WTC11 (cell line): ENCODE data around the gene BCO1. TPM values are rescaled to one million over a fixed set of nuclear protein-coding genes. Genes with fewer than 3 reads are reported as not detected.

Experiments used
- ATAC-seq: fragments of 200-7000 bp; cut with Tn5 transposase; 2 replicates; pipeline ENCODE4 v1.10.0; 2021; ENCODE audit warnings: mild to moderate bottlenecking, moderate library complexity
- CTCF ChIA-PET: fragments of 300-600 bp; sonication (Branson Sonifier 250); formaldehyde crosslinking; loops from one replicate; lab custom pipeline; 2021; ENCODE audit warnings: antibody characterized with exemption; lab: Charles Lee
- POLR2A ChIA-PET: fragments of 350-600 bp; sonication (Branson Sonifier 250); formaldehyde crosslinking; loops from one replicate; lab custom pipeline; 2021; ENCODE audit warnings: antibody characterized with exemption; lab: Charles Lee
- DNase-seq: peaks from one replicate; pipeline ENCODE4 v3.0.0; 2021; ENCODE audit warnings: low spot score
- H3K27ac Mint-ChIP-seq: 2 replicates; pipeline ENCODE4 v1.8.0; 2021; ENCODE audit warnings: mixed read lengths
- H3K27me3 Mint-ChIP-seq: 2 replicates; pipeline ENCODE4 v1.8.0; 2021; ENCODE audit warnings: low read depth, mild to moderate bottlenecking, moderate library complexity, mixed read lengths
- H3K36me3 Mint-ChIP-seq: 2 replicates; pipeline ENCODE4 v1.8.0; 2021; ENCODE audit warnings: mixed read lengths
- H3K4me1 Mint-ChIP-seq: 2 replicates; pipeline ENCODE4 v1.8.0; 2022; ENCODE audit warnings: mixed read lengths
- H3K4me3 Mint-ChIP-seq: 2 replicates; pipeline ENCODE4 v1.8.0; 2021; ENCODE audit warnings: mild to moderate bottlenecking, moderate library complexity, mixed read lengths
- H3K9me3 Mint-ChIP-seq: 2 replicates; pipeline ENCODE4 v1.8.0; 2021; ENCODE audit warnings: mixed read lengths
- ATF6 ChIP-seq: sonication (generic); formaldehyde crosslinking; IDR thresholded peaks from 2 replicates; pipeline ENCODE4 v1.8.1; 2023; ENCODE audit warnings: mild to moderate bottlenecking, missing genetic modification reagents
- CDX4 ChIP-seq: fragments of 250-450 bp; sonication (Bioruptor Pico); IDR thresholded peaks from 2 replicates; pipeline ENCODE4 v1.9.0; 2021; ENCODE audit warnings: moderate library complexity, mild to moderate bottlenecking, inconsistent platforms, borderline replicate concordance
- CREM ChIP-seq: sonication (generic); formaldehyde crosslinking; IDR thresholded peaks from 2 replicates; pipeline ENCODE4 v1.8.1; 2022; ENCODE audit warnings: mild to moderate bottlenecking, missing genetic modification reagents, moderate library complexity
- FOXK1 ChIP-seq: sonication (generic); formaldehyde crosslinking; IDR thresholded peaks from 2 replicates; pipeline ENCODE4 v1.8.0; 2022; ENCODE audit warnings: mild to moderate bottlenecking, moderate library complexity, missing genetic modification reagents
- FOXP4 ChIP-seq: sonication (generic); formaldehyde crosslinking; IDR thresholded peaks from 2 replicates; pipeline ENCODE4 v1.8.0; 2022; ENCODE audit warnings: mild to moderate bottlenecking, missing genetic modification reagents
- GABPB1 ChIP-seq: sonication (generic); formaldehyde crosslinking; IDR thresholded peaks from 2 replicates; pipeline ENCODE4 v1.8.1; 2023; ENCODE audit warnings: mild to moderate bottlenecking, missing genetic modification reagents
- GTF2I ChIP-seq: fragments of 250-450 bp; sonication (Bioruptor Pico); conservative IDR thresholded peaks from 2 replicates; pipeline ENCODE4 v1.4.0; 2021; ENCODE audit warnings: mild to moderate bottlenecking
- JAZF1 ChIP-seq: fragments of 250-450 bp; sonication (Bioruptor Pico); IDR thresholded peaks from 2 replicates; pipeline ENCODE4 v1.9.0; 2021; ENCODE audit warnings: moderate library complexity, mild to moderate bottlenecking, inconsistent platforms
- MAX ChIP-seq: sonication (generic); formaldehyde crosslinking; IDR thresholded peaks from 2 replicates; pipeline ENCODE4 v1.8.0; 2022; ENCODE audit warnings: mild to moderate bottlenecking, missing genetic modification reagents
- NFYB ChIP-seq: sonication (generic); formaldehyde crosslinking; conservative IDR thresholded peaks from 2 replicates; pipeline ENCODE4 v1.8.0; 2022; ENCODE audit warnings: low read depth, missing genetic modification reagents
- NR1H2 ChIP-seq: sonication (generic); formaldehyde crosslinking; IDR thresholded peaks from 2 replicates; pipeline ENCODE4 v1.9.0; 2021; ENCODE audit warnings: mild to moderate bottlenecking, moderate library complexity, missing genetic modification reagents
- NR3C1 ChIP-seq: sonication (generic); formaldehyde crosslinking; conservative IDR thresholded peaks from 2 replicates; pipeline ENCODE4 v1.8.1; 2023; ENCODE audit warnings: low read depth, mild to moderate bottlenecking, missing genetic modification reagents
- OVOL2 ChIP-seq: fragments of 250-450 bp; sonication (Bioruptor Pico); IDR thresholded peaks from 2 replicates; pipeline ENCODE4 v1.9.0; 2021; ENCODE audit warnings: mild to moderate bottlenecking, borderline replicate concordance
- PRDM15 ChIP-seq: sonication (generic); formaldehyde crosslinking; IDR thresholded peaks from 2 replicates; pipeline ENCODE4 v1.8.0; 2022; ENCODE audit warnings: missing genetic modification reagents
- TEAD1 ChIP-seq: sonication (generic); formaldehyde crosslinking; IDR thresholded peaks from 2 replicates; pipeline ENCODE4 v1.8.0; 2022; ENCODE audit warnings: mild to moderate bottlenecking, missing genetic modification reagents
- ZNF121 ChIP-seq: sonication (generic); formaldehyde crosslinking; IDR thresholded peaks from 2 replicates; pipeline ENCODE4 v1.8.0; 2023; ENCODE audit warnings: missing genetic modification reagents
- ZNF281 ChIP-seq: sonication (generic); formaldehyde crosslinking; IDR thresholded peaks from 2 replicates; pipeline ENCODE4 v1.8.0; 2023; ENCODE audit warnings: mild to moderate bottlenecking, missing genetic modification reagents
- ZNF396 ChIP-seq: fragments of 250-450 bp; sonication (Bioruptor Pico); IDR thresholded peaks from 2 replicates; pipeline ENCODE4 v1.8.0; 2021; ENCODE audit warnings: mild to moderate bottlenecking, moderate library complexity, borderline replicate concordance
- ZNF416 ChIP-seq: fragments of 250-450 bp; sonication (Bioruptor Pico); IDR thresholded peaks from 2 replicates; pipeline ENCODE4 v1.9.0; 2021; ENCODE audit warnings: mild to moderate bottlenecking, inconsistent platforms
- ZNF512 ChIP-seq: sonication (generic); formaldehyde crosslinking; IDR thresholded peaks from 2 replicates; pipeline ENCODE4 v1.8.1; 2022; ENCODE audit warnings: missing genetic modification reagents, borderline replicate concordance
- ZNF671 ChIP-seq: fragments of 250-450 bp; sonication (Bioruptor Pico); IDR thresholded peaks from 2 replicates; pipeline ENCODE4 v1.8.0; 2021; ENCODE audit warnings: mild to moderate bottlenecking
- ZSCAN18 ChIP-seq: fragments of 250-450 bp; sonication (Bioruptor Pico); IDR thresholded peaks from 2 replicates; pipeline ENCODE4 v2.1.2; 2022; ENCODE audit warnings: mild to moderate bottlenecking, moderate library complexity
- total RNA-seq: library from RNA; stranded (reverse); gene quantifications from 3 replicates; pipeline ENCODE4 v1.2.3, GENCODE V29; 2021

The BCO1 gene
- total RNA-seq, 1 experiment from 2014 or later, result 0.15 TPM

GRCh38 chr16:81276323-81276722 is 37.8 kb downstream of the BCO1 start:
- Mint-ChIP-seq H3K27ac (no peak overlapping the region), H3K4me3 (no peak overlapping the region), H3K9me3 (no peaks in the 10 kb centered on the region), H3K36me3 (no peaks in the 10 kb centered on the region), H3K4me1 (no peaks in the 10 kb centered on the region), H3K27me3 (no peaks in the 10 kb centered on the region; the same call in 1 of the 2 replicates)
- ATAC-seq (no peak), DNase-seq (no peak)
- TF ChIP-seq ZNF416 (CRISPR knock-in tag) (no peak), OVOL2 (CRISPR knock-in tag) (no peak), ZNF671 (CRISPR knock-in tag) (no peak), TEAD1 (no peak), ZNF281 (CRISPR knock-in tag) (no peak), NFYB (no peak), NR1H2 (no peak), CREM (no peak), CDX4 (CRISPR knock-in tag) (no peak), ZNF121 (CRISPR knock-in tag) (no peak)
- CTCF ChIA-PET, result interaction anchor here (0.6 to 1.6 kb wide), 3 partner anchors 15 to 127 kb away, joined by 3 to 5 read pairs (median 3); no protein-coding TSS in a partner anchor
- POLR2A ChIA-PET, result no interaction called here

- no peaks in the 10 kb centered on the region for H3K27me3 Mint-ChIP-seq
- POLR2A ChIA-PET, result no interaction called here
- no peaks in the 10 kb centered on the region for H3K9me3 Mint-ChIP-seq
- CTCF ChIA-PET, result interaction anchor here (1.6 kb wide), 1 partner anchor 16 kb away, joined by 5 read pairs; no protein-coding TSS in a partner anchor
- no peaks in the 10 kb centered on the region for H3K4me1 Mint-ChIP-seq
- no peak overlapping the region for H3K4me3 Mint-ChIP-seq
- DNase-seq (no peak), ATAC-seq (no peak)
- H3K36me3 Mint-ChIP-seq, result no peaks in the 10 kb centered on the region
- no peak overlapping the region for H3K27ac Mint-ChIP-seq
- TF ChIP-seq ZNF512 (CRISPR knock-in tag) (no peak), GTF2I (CRISPR knock-in tag) (no peak), ZSCAN18 (CRISPR knock-in tag) (no peak), NR3C1 (CRISPR knock-in tag) (no peak), MAX (CRISPR knock-in tag) (no peak), JAZF1 (CRISPR knock-in tag) (no peak), FOXK1 (CRISPR knock-in tag) (no peak), ZNF121 (CRISPR knock-in tag) (no peak), GABPB1 (CRISPR knock-in tag) (no peak), FOXP4 (CRISPR knock-in tag) (no peak), PRDM15 (CRISPR knock-in tag) (no peak), ZNF396 (CRISPR knock-in tag) (no peak), ATF6 (no peak)
Observed at GRCh38 chr16:81277541-81278080, 39.1 kb downstream of the BCO1 start.
